OCI-LY1 (cell line): Measurements from ENCODE around the gene CENPE.

Experiments
- H2AFZ ChIP-seq: fragments of 200-600 bp; sonication (generic), shearing (Covaris generic); 2 replicates; pipeline ENCODE4 v1.6.0; 2014; ENCODE audit warnings: antibody characterized with exemption, mild to moderate bottlenecking, low read length
- H3F3A ChIP-seq: fragments of 200-600 bp; sonication (generic), shearing (Covaris generic); 2 replicates; pipeline ENCODE4 v1.6.0; 2014; ENCODE audit warnings: mild to moderate bottlenecking, antibody characterized with exemption, low read length, moderate library complexity; ENCODE audit not compliant: insufficient read depth
- H3K27ac ChIP-seq: fragments of 200-600 bp; sonication (generic); 2 replicates; pipeline ENCODE4 v1.5.1; 2014; ENCODE audit warnings: low read length, mixed run types, mild to moderate bottlenecking, low read depth; ENCODE audit not compliant: poor library complexity, severe bottlenecking
- H3K27me3 ChIP-seq: fragments of 200-600 bp; sonication (generic); 2 replicates; pipeline ENCODE4 v1.6.0; 2014; ENCODE audit warnings: antibody characterized with exemption, mild to moderate bottlenecking, low read length, moderate library complexity; ENCODE audit not compliant: insufficient read depth
- H3K36me3 ChIP-seq: fragments of 200-600 bp; sonication (generic); 2 replicates; pipeline ENCODE4 v1.6.1; 2014; ENCODE audit warnings: mild to moderate bottlenecking, antibody characterized with exemption, low read length, moderate library complexity, mixed read lengths; ENCODE audit not compliant: insufficient read depth
- H3K4me1 ChIP-seq: fragments of 200-600 bp; sonication (generic); 2 replicates; pipeline ENCODE4 v1.5.1; 2014; ENCODE audit warnings: mild to moderate bottlenecking, low read length, moderate library complexity; ENCODE audit not compliant: insufficient read depth, severe bottlenecking
- H3K4me2 ChIP-seq: fragments of 200-600 bp; sonication (generic), shearing (Covaris generic); 2 replicates; pipeline ENCODE4 v1.6.1; 2014; ENCODE audit warnings: low read length
- H3K4me3 ChIP-seq: fragments of 200-600 bp; sonication (generic); 2 replicates; pipeline ENCODE4 v1.5.1; 2014; ENCODE audit warnings: low read length, low read depth, mild to moderate bottlenecking, mixed read lengths; ENCODE audit not compliant: poor library complexity, severe bottlenecking
- H3K79me2 ChIP-seq: fragments of 200-600 bp; shearing (Covaris generic); 2 replicates; pipeline ENCODE4 v1.6.1; 2016; ENCODE audit warnings: mixed run types, low read length, mixed read lengths; ENCODE audit not compliant: insufficient read depth
- H3K9ac ChIP-seq: fragments of 200-600 bp; sonication (generic), shearing (Covaris generic); 2 replicates; pipeline ENCODE4 v1.6.1; 2014; ENCODE audit warnings: mild to moderate bottlenecking, low read length, mixed read lengths
- H3K9me2 ChIP-seq: fragments of 200-600 bp; sonication (generic), shearing (Covaris generic); 2 replicates; pipeline ENCODE4 v1.6.1; 2014; ENCODE audit warnings: low read depth, mild to moderate bottlenecking, low read length, mixed read lengths
- H3K9me3 ChIP-seq: fragments of 200-600 bp; shearing (Covaris generic); 2 replicates; pipeline ENCODE4 v1.6.1; 2014; ENCODE audit warnings: low read length, mixed read lengths
- H4K20me1 ChIP-seq: fragments of 200-600 bp; sonication (generic), shearing (Covaris generic); 2 replicates; pipeline ENCODE4 v1.6.0; 2016; ENCODE audit warnings: mild to moderate bottlenecking, low read length; ENCODE audit not compliant: insufficient read depth
- CTCF ChIP-seq: fragments of 200-600 bp; sonication (generic), shearing (Covaris generic); IDR thresholded peaks from 2 replicates; pipeline ENCODE4 v1.5.1; 2017; ENCODE audit warnings: mild to moderate bottlenecking, antibody characterized with exemption, low read length, moderate library complexity, mixed read lengths
- EZH2 ChIP-seq: fragments of 200-600 bp; sonication (generic), shearing (Covaris generic); IDR thresholded peaks from 2 replicates; pipeline ENCODE4 v1.8.0; 2017; ENCODE audit warnings: borderline replicate concordance, mixed run types, mild to moderate bottlenecking, antibody characterized with exemption, low read length, moderate library complexity, mixed read lengths

Gene CENPE

GRCh38 chr4:103207673-103208072 is 9.5 kb upstream of the CENPE start:
- Histone ChIP-seq H4K20me1 (no peaks in the 10 kb centered on the region), H3K9me3 (no peaks in the 10 kb centered on the region), H3K9ac (no peak overlapping the region), H3K4me1 (no peaks in the 10 kb centered on the region), H3K4me3 (no peak overlapping the region), H3K79me2 (no peaks in the 10 kb centered on the region), H3K36me3 (no peaks in the 10 kb centered on the region), H3K4me2 (no peak overlapping the region), H2AFZ (no peak overlapping the region), H3K27me3 (no peaks in the 10 kb centered on the region), H3K27ac (no peak overlapping the region), H3K9me2 (no peaks in the 10 kb centered on the region), H3F3A (no peaks in the 10 kb centered on the region)
- TF ChIP-seq CTCF (no peak), EZH2 (no peak)

GRCh38 chr4:103204111-103204510 is 6.0 kb upstream of the CENPE start:
- no peak overlapping the region for H3K9ac ChIP-seq
- no peaks in the 10 kb centered on the region for H3K27me3 ChIP-seq
- H3K4me2 ChIP-seq, result no peak overlapping the region
- no peak overlapping the region for H3K27ac ChIP-seq
- no peaks in the 10 kb centered on the region for H3K9me3 ChIP-seq
- H3K4me1 ChIP-seq, result no peaks in the 10 kb centered on the region
- TF ChIP-seq EZH2 (no peak), CTCF (peak; percentile 30; the same call in 1 of the 2 replicates)
- no peaks in the 10 kb centered on the region for H3K79me2 ChIP-seq
- H3K4me3 ChIP-seq, result no peak overlapping the region
- no peak overlapping the region for H2AFZ ChIP-seq
- no peaks in the 10 kb centered on the region for H3K9me2 ChIP-seq
- H3K36me3 ChIP-seq, result no peaks in the 10 kb centered on the region
- no peaks in the 10 kb centered on the region for H3F3A ChIP-seq
- no peaks in the 10 kb centered on the region for H4K20me1 ChIP-seq

DNA sequence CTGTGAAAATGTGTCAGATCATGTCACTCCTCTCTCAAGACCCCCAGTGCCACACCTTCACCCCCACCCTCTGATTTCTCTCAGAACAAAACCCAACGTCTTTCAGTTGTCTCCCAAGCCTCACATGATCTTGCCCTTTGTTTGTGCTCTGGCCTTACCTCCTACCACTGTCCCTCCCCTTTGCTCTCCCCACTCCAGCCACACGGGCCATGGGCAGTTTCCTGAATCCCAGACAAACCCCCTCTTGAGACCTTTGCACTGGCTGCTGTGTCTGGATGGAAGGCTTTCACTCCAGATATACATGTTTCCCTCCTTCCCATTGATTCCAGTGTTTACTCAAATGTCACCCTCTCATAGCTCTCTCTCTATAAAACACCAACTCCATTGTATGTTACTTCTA is 3.6 kb upstream of the CENPE start:
- Histone ChIP-seq H3K27me3 (no peaks in the 10 kb centered on the region), H3K4me3 (no peak overlapping the region), H3K4me2 (no peak overlapping the region), H3K79me2 (peaks cover 11% of the 10 kb centered on the region), H3K27ac (no peak overlapping the region), H4K20me1 (no peaks in the 10 kb centered on the region), H2AFZ (no peak overlapping the region), H3K9me3 (no peaks in the 10 kb centered on the region), H3K9me2 (no peaks in the 10 kb centered on the region), H3F3A (no peaks in the 10 kb centered on the region), H3K9ac (no peak overlapping the region), H3K36me3 (peaks cover under 1% of the 10 kb centered on the region; the same call in 1 of the 2 replicates), H3K4me1 (peaks cover 13% of the 10 kb centered on the region)
- TF ChIP-seq CTCF, result no peak
